H1 (cell line): ENCODE results near the gene DOCK11. TPM values are rescaled to one million over a fixed set of nuclear protein-coding genes. Genes with fewer than 3 reads are reported as not detected.

Source experiments
- CTCF ChIA-PET: fragments of 300-600 bp; sonication (Branson Sonifier 250); formaldehyde crosslinking; loops from one replicate; lab custom pipeline; 2021; ENCODE audit not compliant: partially characterized antibody; lab: Charles Lee
- POLR2A ChIA-PET: fragments of 300-600 bp; sonication (Branson Sonifier 250); formaldehyde crosslinking; loops from one replicate; lab custom pipeline; 2021; ENCODE audit warnings: inconsistent platforms; ENCODE audit not compliant: partially characterized antibody; lab: Charles Lee
- DNase-seq, 2 experiments: peaks; one replicate each; pipeline versions ENCODE4 v3.0.0 to v3.0.0-alpha.2; 2010 to 2022; ENCODE audit warnings: low spot score in 2 of 2, low read depth in 1 of 2, mixed read lengths in 1 of 2
- FAIRE-seq: peaks from 2 replicates; lab custom pipeline; 2011; peaks lifted over from hg19 to GRCh38; lab: Jason Lieb, UNC
- H2AFZ ChIP-seq: 2 replicates; pipeline ENCODE4 v1.8.1; 2012; ENCODE audit warnings: low read length, inconsistent platforms
- H2AK5ac ChIP-seq: 2 replicates; pipeline ENCODE4 v1.6.1; 2013; ENCODE audit warnings: low read depth, low read length
- H2BK120ac ChIP-seq: replicated peaks from 2 replicates; pipeline ENCODE3; 2013; ENCODE audit warnings: low read depth, low read length, inconsistent platforms
- H2BK12ac ChIP-seq: 2 replicates; pipeline ENCODE4 v1.6.1; 2013; ENCODE audit warnings: low read depth, low read length
- H2BK15ac ChIP-seq: 2 replicates; pipeline ENCODE4 v1.6.1; 2013; ENCODE audit warnings: low read length
- H2BK20ac ChIP-seq: 2 replicates; pipeline ENCODE4 v1.6.1; 2013; ENCODE audit warnings: low read length
- H2BK5ac ChIP-seq: 2 replicates; pipeline ENCODE4 v1.6.1; 2013; ENCODE audit warnings: low read depth, low read length
- H3K14ac ChIP-seq: 2 replicates; pipeline ENCODE4 v1.6.1; 2013; ENCODE audit warnings: inconsistent platforms; ENCODE audit not compliant: insufficient read length
- H3K18ac ChIP-seq: 2 replicates; pipeline ENCODE4 v1.6.1; 2013; ENCODE audit warnings: low read length; ENCODE audit errors: extremely low read depth
- H3K23ac ChIP-seq: 2 replicates; pipeline ENCODE4 v1.6.1; 2013; ENCODE audit warnings: inconsistent platforms; ENCODE audit not compliant: insufficient read length
- H3K23me2 ChIP-seq: 2 replicates; pipeline ENCODE4 v1.6.1; 2013; ENCODE audit warnings: low read depth, low read length
- H3K27ac ChIP-seq: 2 replicates; pipeline ENCODE4 v1.6.1; 2011; ENCODE audit warnings: low read depth, low read length, inconsistent platforms
- H3K27me3 ChIP-seq, 4 experiments: replicated peaks in 1 of 4; 1 replicate in 1 of 4; 2 replicates in 3 of 4; pipeline versions ENCODE4 v1.6.1 to v1.8.1; 2011 to 2013; ENCODE audit warnings: low read length in 3 of 4, mild to moderate bottlenecking in 3 of 4, inconsistent platforms in 2 of 4, mixed read lengths in 2 of 4, moderate library complexity in 1 of 4; ENCODE audit not compliant: control insufficient read depth in 3 of 4, insufficient read depth in 3 of 4; ENCODE audit errors: extremely low read depth in 1 of 4
- H3K36me3 ChIP-seq, 4 experiments: 2 replicates each; pipeline versions ENCODE4 v1.6.1 to v1.8.1; 2011 to 2013; ENCODE audit warnings: mild to moderate bottlenecking in 4 of 4, low read length in 3 of 4, moderate library complexity in 2 of 4, control low read depth in 1 of 4, inconsistent platforms in 1 of 4; ENCODE audit not compliant: insufficient read depth in 4 of 4, control insufficient read depth in 2 of 4
- H3K4ac ChIP-seq: replicated peaks from 2 replicates; pipeline ENCODE3; 2013; ENCODE audit warnings: low read length, low read depth, mixed read lengths, inconsistent platforms; ENCODE audit not compliant: insufficient read length
- H3K4me1 ChIP-seq, 4 experiments: replicated peaks in 1 of 4; 1 replicate in 1 of 4; 2 replicates in 3 of 4; pipeline versions ENCODE4 v1.6.1 to v1.8.1; 2011 to 2013; ENCODE audit warnings: low read length in 3 of 4, inconsistent platforms in 2 of 4, mixed read lengths in 1 of 4; ENCODE audit not compliant: insufficient read depth in 4 of 4, control insufficient read depth in 3 of 4
- H3K4me2 ChIP-seq, 2 experiments: 2 replicates each; pipeline versions ENCODE4 v1.6.1 to v1.8.1; 2011 to 2013; ENCODE audit warnings: low read depth in 2 of 2, low read length in 2 of 2, control low read depth in 1 of 2, inconsistent platforms in 1 of 2, mild to moderate bottlenecking in 1 of 2; ENCODE audit not compliant: insufficient read depth in 1 of 2
- H3K4me3 ChIP-seq, 4 experiments: fragments of 200-600, 300-600 bp in 1 of 4; sonication (generic), shearing (Covaris generic), sonication (Bioruptor Twin) in 1 of 4; 2 replicates each; pipeline versions ENCODE4 v1.5.1 to v1.8.1; 2011 to 2016; ENCODE audit warnings: low read length in 4 of 4, low read depth in 3 of 4, control low read depth in 2 of 4, inconsistent platforms in 2 of 4, mild to moderate bottlenecking in 2 of 4, mixed read lengths in 1 of 4, moderate library complexity in 1 of 4; ENCODE audit not compliant: insufficient read depth in 2 of 4; ENCODE audit errors: extremely low read depth in 1 of 4
- H3K56ac ChIP-seq: replicated peaks from 2 replicates; pipeline ENCODE3; 2013; ENCODE audit warnings: low read depth, mild to moderate bottlenecking, mixed read lengths, low read length, inconsistent platforms; ENCODE audit not compliant: insufficient read length
- H3K79me1 ChIP-seq: 2 replicates; pipeline ENCODE4 v1.6.1; 2013; ENCODE audit warnings: low read depth, low read length, control low read depth
- H3K79me2 ChIP-seq, 2 experiments: 2 replicates each; pipeline versions ENCODE4 v1.6.1 to v1.8.1; 2012 to 2013; ENCODE audit warnings: low read length in 2 of 2, mild to moderate bottlenecking in 2 of 2, inconsistent platforms in 1 of 2; ENCODE audit not compliant: insufficient read depth in 2 of 2, control insufficient read depth in 1 of 2
- H3K9ac ChIP-seq, 4 experiments: replicated peaks in 1 of 4; 1 replicate in 1 of 4; 2 replicates in 3 of 4; pipeline versions ENCODE4 v1.6.1 to v1.8.1; 2011 to 2013; ENCODE audit warnings: low read depth in 3 of 4, low read length in 3 of 4, control low read depth in 2 of 4, mild to moderate bottlenecking in 2 of 4, moderate library complexity in 2 of 4, inconsistent platforms in 1 of 4; ENCODE audit errors: extremely low read depth in 1 of 4
- H3K9me3 ChIP-seq, 2 experiments: 2 replicates each; pipeline versions ENCODE4 v1.6.1 to v1.8.1; 2012 to 2013; ENCODE audit warnings: mild to moderate bottlenecking in 2 of 2, moderate library complexity in 2 of 2, control low read depth in 1 of 2, inconsistent platforms in 1 of 2, low read depth in 1 of 2, low read length in 1 of 2, mixed read lengths in 1 of 2; ENCODE audit not compliant: insufficient read depth in 2 of 2
- H4K20me1 ChIP-seq, 2 experiments: replicated peaks in 1 of 2; 2 replicates each; pipeline versions ENCODE3 to v1.8.1; 2011 to 2013; ENCODE audit warnings: inconsistent platforms in 2 of 2, low read length in 2 of 2, mild to moderate bottlenecking in 1 of 2; ENCODE audit not compliant: insufficient read depth in 2 of 2, control insufficient read depth in 1 of 2
- H4K5ac ChIP-seq: 2 replicates; pipeline ENCODE4 v1.6.1; 2013; ENCODE audit warnings: low read length, low read depth, mixed read lengths, inconsistent platforms; ENCODE audit not compliant: insufficient read length
- H4K8ac ChIP-seq: 2 replicates; pipeline ENCODE4 v1.8.0; 2013; ENCODE audit warnings: mild to moderate bottlenecking, moderate library complexity, low read length, inconsistent platforms; ENCODE audit not compliant: insufficient read depth; ENCODE audit errors: extremely low read depth
- H4K91ac ChIP-seq: replicated peaks from 2 replicates; pipeline ENCODE3; 2013; ENCODE audit warnings: low read length, mixed read lengths, inconsistent platforms; ENCODE audit not compliant: insufficient read length
- SIN3A ChIP-seq, 2 experiments: IDR thresholded peaks in 1 of 2; conservative IDR thresholded peaks in 1 of 2; 2 replicates each; pipeline ENCODE4 v1.6.1; 2011 to 2012; ENCODE audit warnings: low read length in 2 of 2, improper control_type of control experiment in 1 of 2, low read depth in 1 of 2, mild to moderate bottlenecking in 1 of 2
- WGBS, 2 experiments: shearing (Covaris generic) in 1 of 2; methylation state at CpG; one replicate each; pipeline versions ENCODE4 v1.1.6 to v1.1.7; 2013 to 2015; ENCODE audit warnings: low lambda C conversion rate in 2 of 2, mixed read lengths in 2 of 2, inconsistent platforms in 1 of 2, low coverage in 1 of 2, missing lambda C conversion rate in 1 of 2; ENCODE audit not compliant: insufficient replicate concordance in 2 of 2, insufficient coverage in 1 of 2, insufficient read length in 1 of 2; ENCODE audit errors: extremely low coverage in 1 of 2, missing lambda C conversion rate in 1 of 2; 5-methylcytosine and 5-hydroxymethylcytosine counted together
- polyA plus RNA-seq, 7 experiments: library from polyadenylated mRNA; depleted of rRNA in 3 of 7; stranded (reverse) in 5 of 7; unstranded in 2 of 7; fragments of >200 nt in 5 of 7; fragments of 200-250 nt in 2 of 7; gene quantifications; 1 replicate in 5 of 7; 2 replicates in 1 of 7; 4 replicates in 1 of 7; pipeline versions ENCODE4 v1.2.1 to v1.2.3, GENCODE V29; 2011 to 2013; ENCODE audit warnings: missing spikeins in 2 of 7, mixed read lengths in 2 of 7
- total RNA-seq: library from RNA; stranded (reverse); fragmentation: NEBNext Ultra II Directional; extraction: Animal tissue kit (Norgen Biotek cat#: 25700); gene quantifications from 2 replicates; pipeline ENCODE4 v1.2.1, GENCODE V29; 2021

DOCK11 gene
- total and polyA plus RNA-seq, 2 of the 8 experiments (the other 6 are each of a cell fraction or from before 2014, with no cell fraction given) = 4.9 to 12.0 TPM

- Histone ChIP-seq H2BK20ac (no peak overlapping the region), H3K18ac (no peak overlapping the region), H2BK12ac (no peak overlapping the region), H2BK5ac (no peak overlapping the region), H3K4me3 (no peak overlapping the region), H3K79me2 (no peaks in the 10 kb centered on the region), H3K14ac (no peak overlapping the region), H3K36me3 (no peaks in the 10 kb centered on the region), H2BK15ac (no peak overlapping the region), H3K27me3 (no peaks in the 10 kb centered on the region), H4K20me1 (no peaks in the 10 kb centered on the region), H2AK5ac (no peak overlapping the region), H3K79me1 (no peaks in the 10 kb centered on the region), H4K5ac (no peak overlapping the region), H3K56ac (no peak overlapping the region), H4K8ac (no peak overlapping the region), H4K91ac (no peak overlapping the region), H2BK120ac (no peak overlapping the region), H3K23me2 (no peaks in the 10 kb centered on the region), H3K4me2 (no peak overlapping the region), H3K4me1 (peaks cover 0 to 5% (median 0%) of the 10 kb centered on the region in 4 experiments; a peak in 1 of 7 replicates), H3K27ac (no peak overlapping the region), H3K4ac (no peak overlapping the region), H3K9ac (no peak overlapping the region), H3K23ac (no peak overlapping the region), H2AFZ (no peak overlapping the region), H3K9me3 (no peaks in the 10 kb centered on the region)
- WGBS, 2 experiments = 100% methylated on average over 1 of the region's 3 CpGs; no CpG with 5 or more reads in 1 of the 2 experiments
- FAIRE-seq = no peak
- ChIA-PET CTCF (interaction anchor here (0.6 kb wide), 1 partner anchor 534 kb away, joined by 3 read pairs; no protein-coding TSS in a partner anchor), POLR2A (no interaction called here)
- DNase-seq = no peak
- no peak for TF ChIP-seq SIN3A (conservative IDR thresholded peaks at IDR 0.05 in 1 of 2, IDR thresholded peaks at IDR 0.05 in 1 of 2; ENCODE audit: low read depth in 1 of 2, low read length in 2 of 2)
Observed at GRCh38 chrX:118720058-118720707, 224.6 kb downstream of the DOCK11 start.
